K562 (cell line): ENCODE data around the gene PODXL2. TPM values are rescaled to one million over a fixed set of nuclear protein-coding genes. Genes with fewer than 3 reads are reported as not detected.

Experiments used
- ATAC-seq: fragments of 200-7000 bp; cut with Tn5 transposase; 3 replicates; pipeline ENCODE4 v1.9.1; 2020; ENCODE audit warnings: moderate library complexity
- BruUV-seq: library from RNA; stranded (reverse); fragments of 400-500 nt; replicated peaks from 2 replicates; lab custom pipeline; 2021; lab: Mats Ljungman, UMichigan
- CTCF ChIA-PET: fragments of 300-600 bp; formaldehyde crosslinking; extraction: SDS; loops from one replicate; lab custom pipeline; 2021; ENCODE audit warnings: low intra/inter-chr PET ratio; lab: Yijun Ruan, JAX
- POLR2A ChIA-PET: fragments of 300-600, 350-650 bp; sonication (Branson Sonifier 250); formaldehyde crosslinking; extraction: SDS; loops from one replicate; lab custom pipeline; 2021; ENCODE audit warnings: antibody characterized with exemption, inconsistent platforms; lab: Yijun Ruan, JAX
- DNase-seq, 4 experiments: peaks; one replicate each; pipeline versions ENCODE4 v3.0.0 to v3.0.0-alpha.2; 2011 to 2018; ENCODE audit warnings: low spot score in 3 of 4, mixed read lengths in 3 of 4; ENCODE audit errors: extremely low read depth in 1 of 4
- FAIRE-seq: peaks from 2 replicates; lab custom pipeline; 2011; peaks lifted over from hg19 to GRCh38; lab: Jason Lieb, UNC
- H2AFZ ChIP-seq: 2 replicates; pipeline ENCODE4 v1.6.0; 2011; ENCODE audit warnings: low read depth, low read length, control low read depth, inconsistent platforms
- H3K27ac ChIP-seq: fragments of 200-600 bp; 3 replicates; pipeline ENCODE4 v1.8.0; 2011; ENCODE audit warnings: low read depth, mild to moderate bottlenecking, control low read depth, inconsistent platforms, low read length, moderate library complexity, mixed read lengths; ENCODE audit errors: extremely low read depth
- H3K27me3 ChIP-seq, 2 experiments: fragments of 300-600 bp in 1 of 2; 2 replicates in 1 of 2; 3 replicates in 1 of 2; pipeline versions ENCODE4 v1.6.0 to v1.8.0; 2011; ENCODE audit warnings: inconsistent platforms in 2 of 2, low read length in 2 of 2, mild to moderate bottlenecking in 1 of 2, mixed read lengths in 1 of 2, moderate library complexity in 1 of 2; ENCODE audit not compliant: control insufficient read depth in 2 of 2, insufficient read depth in 2 of 2
- H3K36me3 ChIP-seq: fragments of 300-600 bp; 3 replicates; pipeline ENCODE4 v1.8.0; 2011; ENCODE audit warnings: mild to moderate bottlenecking, low read length, inconsistent platforms; ENCODE audit not compliant: control insufficient read depth, insufficient read depth
- H3K4me1 ChIP-seq, 2 experiments: fragments of 200-600 bp in 1 of 2; replicated peaks in 1 of 2; 2 replicates in 1 of 2; 3 replicates in 1 of 2; pipeline versions ENCODE4 v1.5.1 to v1.8.0; 2011; ENCODE audit warnings: inconsistent platforms in 2 of 2, low read length in 2 of 2, mild to moderate bottlenecking in 1 of 2, mixed read lengths in 1 of 2, moderate library complexity in 1 of 2; ENCODE audit not compliant: control insufficient read depth in 2 of 2, insufficient read depth in 2 of 2
- H3K4me2 ChIP-seq: 2 replicates; pipeline ENCODE4 v1.6.1; 2011; ENCODE audit warnings: low read length, control low read depth, inconsistent platforms, mixed read lengths; ENCODE audit not compliant: insufficient read depth
- H3K4me3 ChIP-seq: fragments of 200-600 bp; sonication (generic), shearing (Covaris generic); 2 replicates; pipeline ENCODE4 v1.5.1; 2016; ENCODE audit warnings: control low read depth, inconsistent platforms
- H3K79me2 ChIP-seq: fragments of 200-600 bp; 3 replicates; pipeline ENCODE4 v1.8.0; 2011; ENCODE audit warnings: low read length, inconsistent platforms; ENCODE audit not compliant: control insufficient read depth, insufficient read depth
- H3K9ac ChIP-seq, 2 experiments: 2 replicates each; pipeline versions ENCODE4 v1.6.0 to v1.6.1; 2011; ENCODE audit warnings: low read depth in 2 of 2, low read length in 2 of 2, control low read depth in 1 of 2, inconsistent platforms in 1 of 2, mild to moderate bottlenecking in 1 of 2, mixed read lengths in 1 of 2; ENCODE audit not compliant: insufficient read depth in 1 of 2
- H3K9me1 ChIP-seq: one replicate; pipeline ENCODE4 v1.6.0; 2011; ENCODE audit warnings: inconsistent platforms, mild to moderate bottlenecking, low read length, moderate library complexity; ENCODE audit not compliant: control insufficient read depth, insufficient read depth
- H3K9me3 ChIP-seq: replicated peaks from 2 replicates; pipeline ENCODE4 v1.5.1; 2011; ENCODE audit warnings: low read depth, low read length, inconsistent platforms; ENCODE audit not compliant: control insufficient read depth, insufficient read depth
- H4K20me1 ChIP-seq: replicated peaks from 2 replicates; pipeline ENCODE4 v1.6.1; 2011; ENCODE audit warnings: low read length, inconsistent platforms, mixed read lengths; ENCODE audit not compliant: control insufficient read depth, insufficient read depth
- BCOR ChIP-seq: fragments of 450-650 bp; IDR thresholded peaks from 2 replicates; pipeline ENCODE4 v1.6.1; 2016
- MTA1 ChIP-seq: fragments of 450-650 bp; IDR thresholded peaks from 2 replicates; pipeline ENCODE4 v1.6.1; 2017; ENCODE audit warnings: borderline replicate concordance
- PTBP1 ChIP-seq: fragments of 200-400 bp; formaldehyde crosslinking; IDR thresholded peaks from 2 replicates; pipeline ENCODE4 v1.6.1; 2017; ENCODE audit warnings: low read depth, low read length
- TSC22D4 ChIP-seq: fragments of 450-650 bp; IDR thresholded peaks from 2 replicates; pipeline ENCODE4 v1.6.1; 2016; ENCODE audit warnings: missing genetic modification characterization, missing biosample characterization, control low read depth
- ZNF12 ChIP-seq: sonication (generic); formaldehyde crosslinking; IDR thresholded peaks from 2 replicates; pipeline ENCODE4 v1.4.0; 2020; ENCODE audit warnings: mild to moderate bottlenecking, missing genetic modification reagents
- ZNF24 ChIP-seq: fragments of 450-650 bp; IDR thresholded peaks from 2 replicates; pipeline ENCODE4 v1.6.1; 2016
- WGBS: fragments of 100-300 bp; shearing (Covaris generic); methylation state at CpG from one replicate; pipeline ENCODE4 v1.1.6; 2016; ENCODE audit warnings: low coverage, mixed read lengths; ENCODE audit not compliant: insufficient coverage; ENCODE audit errors: missing lambda C conversion rate; 5-methylcytosine and 5-hydroxymethylcytosine counted together
- in situ Hi-C: fragments of 300-500 bp; cut with MboI; formaldehyde crosslinking; loops from 4 replicates; pipeline ENCODE4 v1.15.0; 2018; ENCODE audit warnings: inconsistent platforms, mixed read lengths
- intact Hi-C: fragments of 100-400 bp; cut with micrococcal nuclease; formaldehyde crosslinking; loops from 2 replicates; pipeline ENCODE4 v1.14.2; 2022
- polyA plus RNA-seq, 8 experiments: library from polyadenylated mRNA; depleted of rRNA in 4 of 8; stranded (reverse) in 5 of 8; unstranded in 3 of 8; fragments of >200 nt; fragmentation: Nextera tagmentation in 2 of 8; fragmentation: Illumina TruSeq in 1 of 8; extraction: Ambion mirVana in 2 of 8; extraction: Trizol in 1 of 8; gene quantifications; 2 replicates each; pipeline versions ENCODE4 v1.2.1 to v1.2.3, GENCODE V29; 2011 to 2014; ENCODE audit warnings: inconsistent platforms in 1 of 8, missing spikeins in 1 of 8
- total RNA-seq, 7 experiments: library from RNA; depleted of rRNA in 6 of 7; stranded (reverse); fragments of >200 nt in 6 of 7; fragmentation: Illumina TruSeq in 2 of 7; extraction: Trizol in 2 of 7; gene quantifications; 2 replicates each; pipeline versions ENCODE4 v1.2.1 to v1.2.3, GENCODE V29; 2011 to 2021; ENCODE audit warnings: low replicate concordance in 1 of 7
- TF ChIP-seq, protein P1 (sequence below): fragments of 450-650 bp; IDR thresholded peaks from 2 replicates; pipeline ENCODE4 v1.6.1; 2018; ENCODE audit not compliant: partially characterized antibody

PODXL2 gene
- total and polyA plus RNA-seq, 9 of the 15 experiments (the other 6 are each of a cell fraction or from before 2014, with no cell fraction given): 0.03 to 52.5 (median 21.9) TPM

DNA sequence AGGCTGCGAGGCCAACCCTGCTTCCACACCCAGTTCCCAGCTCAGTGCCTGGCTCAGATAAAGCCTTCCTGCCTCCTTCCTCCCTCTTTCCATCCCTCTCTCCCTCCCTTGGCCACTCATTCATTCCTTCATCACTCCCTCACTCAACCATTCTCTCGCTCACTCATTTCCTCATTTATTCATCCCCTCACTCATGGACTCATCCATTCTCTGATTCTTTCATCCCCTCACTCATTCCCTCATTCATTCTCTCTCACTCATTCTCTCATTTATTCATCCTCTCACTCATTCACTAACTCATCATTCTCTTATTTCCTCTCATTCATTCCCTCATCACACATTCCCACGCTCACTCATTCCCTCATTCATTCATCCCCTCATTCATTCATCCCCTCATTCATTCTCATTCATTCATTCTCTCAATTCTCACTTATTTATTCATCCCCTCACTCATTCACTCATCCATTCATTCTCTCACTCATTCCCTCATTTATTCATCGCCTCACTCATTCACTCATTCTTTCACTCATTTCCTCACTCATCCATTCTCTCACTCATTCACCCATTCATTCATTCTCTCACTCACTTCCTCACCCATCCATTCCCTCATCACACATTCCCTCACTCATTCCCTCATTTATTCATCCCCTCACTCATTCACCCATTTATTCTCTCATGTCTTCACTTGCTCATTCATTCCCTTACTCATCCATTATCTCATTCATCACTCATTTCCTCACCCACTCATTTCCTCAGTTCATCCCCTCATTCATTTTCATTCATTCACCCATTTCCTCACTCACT lies 56.9 kb downstream of the PODXL2 start:
- POLR2A ChIA-PET: no interaction called here
- peak; percentile 95 for TF ChIP-seq ZNF24
- TF ChIP-seq BCOR: 0 out of 2 replicates have a peak, but pooled peaks have one; percentile 15
- no peak for TF ChIP-seq ZNF12 (CRISPR knock-in tag)
- 0 out of 2 replicates have a peak, but pooled peaks have one; percentile 41 for TF ChIP-seq TSC22D4 (tag)
- TF ChIP-seq PTBP1: no peak
- TF ChIP-seq, protein P1, sequence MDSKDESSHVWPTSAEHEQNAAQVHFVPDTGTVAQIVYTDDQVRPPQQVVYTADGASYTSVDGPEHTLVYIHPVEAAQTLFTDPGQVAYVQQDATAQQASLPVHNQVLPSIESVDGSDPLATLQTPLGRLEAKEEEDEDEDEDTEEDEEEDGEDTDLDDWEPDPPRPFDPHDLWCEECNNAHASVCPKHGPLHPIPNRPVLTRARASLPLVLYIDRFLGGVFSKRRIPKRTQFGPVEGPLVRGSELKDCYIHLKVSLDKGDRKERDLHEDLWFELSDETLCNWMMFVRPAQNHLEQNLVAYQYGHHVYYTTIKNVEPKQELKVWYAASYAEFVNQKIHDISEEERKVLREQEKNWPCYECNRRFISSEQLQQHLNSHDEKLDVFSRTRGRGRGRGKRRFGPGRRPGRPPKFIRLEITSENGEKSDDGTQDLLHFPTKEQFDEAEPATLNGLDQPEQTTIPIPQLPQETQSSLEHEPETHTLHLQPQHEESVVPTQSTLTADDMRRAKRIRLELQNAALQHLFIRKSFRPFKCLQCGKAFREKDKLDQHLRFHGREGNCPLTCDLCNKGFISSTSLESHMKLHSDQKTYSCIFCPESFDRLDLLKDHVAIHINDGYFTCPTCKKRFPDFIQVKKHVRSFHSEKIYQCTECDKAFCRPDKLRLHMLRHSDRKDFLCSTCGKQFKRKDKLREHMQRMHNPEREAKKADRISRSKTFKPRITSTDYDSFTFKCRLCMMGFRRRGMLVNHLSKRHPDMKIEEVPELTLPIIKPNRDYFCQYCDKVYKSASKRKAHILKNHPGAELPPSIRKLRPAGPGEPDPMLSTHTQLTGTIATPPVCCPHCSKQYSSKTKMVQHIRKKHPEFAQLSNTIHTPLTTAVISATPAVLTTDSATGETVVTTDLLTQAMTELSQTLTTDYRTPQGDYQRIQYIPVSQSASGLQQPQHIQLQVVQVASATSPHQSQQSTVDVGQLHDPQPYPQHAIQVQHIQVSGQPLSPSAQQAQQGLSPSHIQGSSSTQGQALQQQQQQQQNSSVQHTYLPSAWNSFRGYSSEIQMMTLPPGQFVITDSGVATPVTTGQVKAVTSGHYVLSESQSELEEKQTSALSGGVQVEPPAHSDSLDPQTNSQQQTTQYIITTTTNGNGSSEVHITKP: peak; percentile 68
- TF ChIP-seq MTA1: peak; percentile 32; the same call in 1 of the 2 replicates
- TF ChIP-seq, all 486 proteins: peak for 5
- no TSS peak for BruUV-seq

More for the DNA sequence above, 56.9 kb downstream of the PODXL2 start:
- WGBS: 13% methylated on average over 4 of the region's 4 CpGs
- Histone ChIP-seq H3K4me3 (no peak overlapping the region), H3K9ac (no peak overlapping the region), H4K20me1 (no peaks in the 10 kb centered on the region), H3K27me3 (peaks cover 0 to 10% of the 10 kb centered on the region in 2 experiments; a peak in 4 of 5 replicates), H3K9me1 (no peaks in the 10 kb centered on the region), H3K9me3 (no peaks in the 10 kb centered on the region), H3K79me2 (no peaks in the 10 kb centered on the region), H2AFZ (no peak overlapping the region), H3K4me2 (no peak overlapping the region), H3K27ac (no peak overlapping the region), H3K4me1 (no peaks in the 10 kb centered on the region; a peak in 1 of 5 replicates), H3K36me3 (no peaks in the 10 kb centered on the region)
- FAIRE-seq: no peak
- ATAC-seq: no peak
- CTCF ChIA-PET: no interaction called here
- intact Hi-C loops (loop anchor here (10.0 kb wide), 1 partner anchor 279 kb away; no protein-coding TSS in a partner anchor), in situ Hi-C loops (no loop called here)
- no peak for DNase-seq
